A673 (cell line): ENCODE measurements around the gene CEBPZ.

Experiments used
- EZH2 ChIP-seq: fragments of 200-600 bp; sonication (generic); IDR thresholded peaks from 2 replicates; pipeline ENCODE4 v1.6.1; 2017; ENCODE audit warnings: borderline replicate concordance, low read depth, mild to moderate bottlenecking, mixed read lengths, antibody characterized with exemption, low read length; ENCODE audit not compliant: poor library complexity, severe bottlenecking
- TF ChIP-seq, protein P1 (sequence below): fragments of 300-800, 200-600 bp; sonication (generic); conservative IDR thresholded peaks from 2 replicates; pipeline ENCODE4 v1.5.1; 2017; ENCODE audit warnings: low read depth, mild to moderate bottlenecking, antibody characterized with exemption, low read length, moderate library complexity, mixed read lengths

DNA sequence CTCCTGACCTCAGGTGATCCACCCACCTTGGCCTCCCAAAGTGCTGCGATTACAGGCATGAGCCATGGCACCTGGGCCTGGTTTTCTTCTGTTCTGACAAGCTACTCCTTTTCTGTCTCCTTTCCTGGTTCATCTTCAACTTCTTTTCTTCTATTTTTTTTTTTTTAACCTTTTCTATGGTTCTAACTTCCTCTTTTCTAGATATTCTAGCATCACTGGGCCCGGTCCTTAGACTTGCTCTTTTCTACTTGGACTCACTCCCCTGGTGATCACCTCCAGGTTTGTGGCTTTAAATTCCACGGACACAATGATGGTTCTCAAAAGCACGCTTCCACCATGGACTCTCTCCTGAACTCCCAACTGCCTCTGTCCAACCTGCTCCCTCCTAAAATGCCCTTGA lies 76.6 kb downstream of the CEBPZ start:
- TF ChIP-seq, protein P1, sequence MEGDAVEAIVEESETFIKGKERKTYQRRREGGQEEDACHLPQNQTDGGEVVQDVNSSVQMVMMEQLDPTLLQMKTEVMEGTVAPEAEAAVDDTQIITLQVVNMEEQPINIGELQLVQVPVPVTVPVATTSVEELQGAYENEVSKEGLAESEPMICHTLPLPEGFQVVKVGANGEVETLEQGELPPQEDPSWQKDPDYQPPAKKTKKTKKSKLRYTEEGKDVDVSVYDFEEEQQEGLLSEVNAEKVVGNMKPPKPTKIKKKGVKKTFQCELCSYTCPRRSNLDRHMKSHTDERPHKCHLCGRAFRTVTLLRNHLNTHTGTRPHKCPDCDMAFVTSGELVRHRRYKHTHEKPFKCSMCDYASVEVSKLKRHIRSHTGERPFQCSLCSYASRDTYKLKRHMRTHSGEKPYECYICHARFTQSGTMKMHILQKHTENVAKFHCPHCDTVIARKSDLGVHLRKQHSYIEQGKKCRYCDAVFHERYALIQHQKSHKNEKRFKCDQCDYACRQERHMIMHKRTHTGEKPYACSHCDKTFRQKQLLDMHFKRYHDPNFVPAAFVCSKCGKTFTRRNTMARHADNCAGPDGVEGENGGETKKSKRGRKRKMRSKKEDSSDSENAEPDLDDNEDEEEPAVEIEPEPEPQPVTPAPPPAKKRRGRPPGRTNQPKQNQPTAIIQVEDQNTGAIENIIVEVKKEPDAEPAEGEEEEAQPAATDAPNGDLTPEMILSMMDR: no peak
- no peak for TF ChIP-seq EZH2
